Pancreas (tissue), 10 donors: ENCODE data around the gene BRSK1. TPM values are rescaled to one million over a fixed set of nuclear protein-coding genes. Genes with fewer than 3 reads are reported as not detected.

Source experiments
- ATAC-seq, 4 donors: fragments of 200-7000 bp; cut with Tn5 transposase; one replicate each; pipeline versions ENCODE4 v1.8.0 to v1.9.1; 2020; ENCODE audit warnings: mild to moderate bottlenecking in 4 of 4, moderate library complexity in 4 of 4
- DNase-seq, 6 donors: peaks; one replicate each; pipeline ENCODE4 v3.0.0-alpha.2; 2020
- FAIRE-seq: peaks from 2 replicates; lab custom pipeline; 2012; peaks lifted over from hg19 to GRCh38; lab: Jason Lieb, UNC
- H3K27ac ChIP-seq, 4 donors: fragments of 200-600 bp; sonication (generic); 1 replicate in 3 of 4; 2 replicates in 1 of 4; pipeline versions ENCODE4 v1.5.0 to v1.8.0; 2020
- H3K27me3 ChIP-seq, 4 donors: fragments of 200-600 bp; one replicate each; pipeline ENCODE4 v1.8.0; 2021
- H3K36me3 ChIP-seq, 3 donors: fragments of 200-600 bp; sonication (generic) in 1 of 3; one replicate each; pipeline versions ENCODE4 v1.5.0 to v1.8.0; 2020 to 2021
- H3K4me1 ChIP-seq, 3 donors: fragments of 200-600 bp; one replicate each; pipeline ENCODE4 v1.8.0; 2021
- H3K4me3 ChIP-seq, 4 donors: fragments of 200-600 bp; sonication (generic) in 2 of 4; one replicate each; pipeline versions ENCODE4 v1.5.0 to v1.8.0; 2020 to 2021
- H3K9me3 ChIP-seq, 4 donors: fragments of 200-600 bp; one replicate each; pipeline ENCODE4 v1.8.0; 2021
- WGBS, 2 donors: extraction: QIAGEN DNeasy Blood & Tissue Kit; methylation state at CpG; one replicate each; pipeline ENCODE4 v1.1.7; 2013; 5-methylcytosine and 5-hydroxymethylcytosine counted together
- intact Hi-C, 3 donors: fragments of 100-400 bp; cut with DNase I; formaldehyde crosslinking; loops; one replicate each; pipeline versions ENCODE4 v1.11.1 to v1.14.2; 2022
- polyA plus RNA-seq, 2 donors: library from polyadenylated mRNA; stranded (reverse); fragments of 200-250 nt; gene quantifications; one replicate each; pipeline ENCODE4 v1.2.3, GENCODE V29; 2013
- total RNA-seq, 6 donors: library from RNA; stranded (reverse); fragmentation: NEBNext Ultra II Directional in 4 of 6; extraction: Animal tissue kit (Norgen Biotek cat#: 25700) in 4 of 6; gene quantifications; one replicate each; pipeline versions ENCODE4 v1.2.1 to v1.2.4, GENCODE V29; 2021 to 2023
- TF ChIP-seq, protein P1 (sequence below), 4 donors: fragments of 200-600 bp; sonication (generic) in 3 of 4; IDR thresholded peaks; one replicate each; pipeline versions ENCODE4 v1.5.0 to v1.8.0; 2021; ENCODE audit warnings: antibody characterized with exemption in 4 of 4
- donor health status: healthy with polysubstance abuse.
- donor health status: DM: no; HTN: no; CAD: no; lungs with moderate emphysema.
- donor health status: DM: no; HTN: no; CAD: no.
- donor health status: control.
- donor health status: control.
- donor health status: Bipolar disorder and iron deficiency.
- donor health status: DM: yes; HTN: yes; CAD: no.
- donor health status: DM: no; HTN: no; CAD: no.
- donor health status: DM: no; HTN: no; CAD: no.
- donor health status: DM: yes; HTN: yes; CAD: no.

BRSK1 gene
- total and polyA plus RNA-seq, 8 donors, result 0.46 to 9.2 (median 2.0) TPM

DNA sequence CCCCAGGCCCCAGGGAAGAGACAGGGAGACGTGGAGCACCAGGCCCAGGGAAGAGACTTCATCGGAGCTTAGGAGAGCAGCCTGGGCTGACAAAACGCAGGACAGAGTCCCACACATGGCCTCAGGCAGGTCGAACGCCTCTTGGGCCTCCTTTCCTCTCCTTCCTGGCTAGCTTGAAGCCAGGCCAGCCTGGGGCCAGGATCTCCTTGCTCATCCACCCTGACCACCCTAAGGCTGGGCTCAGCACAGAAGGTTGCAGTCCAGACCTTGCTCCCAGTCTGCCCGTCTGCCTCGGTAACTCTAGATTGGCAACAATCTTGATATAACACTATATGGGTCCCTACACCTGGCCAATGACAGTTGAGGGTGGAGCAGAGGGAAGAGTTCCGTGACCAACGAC is 35.1 kb upstream of the BRSK1 start:
- TF ChIP-seq, protein P1, sequence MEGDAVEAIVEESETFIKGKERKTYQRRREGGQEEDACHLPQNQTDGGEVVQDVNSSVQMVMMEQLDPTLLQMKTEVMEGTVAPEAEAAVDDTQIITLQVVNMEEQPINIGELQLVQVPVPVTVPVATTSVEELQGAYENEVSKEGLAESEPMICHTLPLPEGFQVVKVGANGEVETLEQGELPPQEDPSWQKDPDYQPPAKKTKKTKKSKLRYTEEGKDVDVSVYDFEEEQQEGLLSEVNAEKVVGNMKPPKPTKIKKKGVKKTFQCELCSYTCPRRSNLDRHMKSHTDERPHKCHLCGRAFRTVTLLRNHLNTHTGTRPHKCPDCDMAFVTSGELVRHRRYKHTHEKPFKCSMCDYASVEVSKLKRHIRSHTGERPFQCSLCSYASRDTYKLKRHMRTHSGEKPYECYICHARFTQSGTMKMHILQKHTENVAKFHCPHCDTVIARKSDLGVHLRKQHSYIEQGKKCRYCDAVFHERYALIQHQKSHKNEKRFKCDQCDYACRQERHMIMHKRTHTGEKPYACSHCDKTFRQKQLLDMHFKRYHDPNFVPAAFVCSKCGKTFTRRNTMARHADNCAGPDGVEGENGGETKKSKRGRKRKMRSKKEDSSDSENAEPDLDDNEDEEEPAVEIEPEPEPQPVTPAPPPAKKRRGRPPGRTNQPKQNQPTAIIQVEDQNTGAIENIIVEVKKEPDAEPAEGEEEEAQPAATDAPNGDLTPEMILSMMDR (IDR thresholded peaks at IDR 0.05), result no peak
- 79 to 91% methylated on average over 9 of the region's 9 CpGs for WGBS, 2 donors
- Histone ChIP-seq H3K9me3 (no peaks in the 10 kb centered on the region), H3K27ac (no peak overlapping the region), H3K27me3 (no peaks in the 10 kb centered on the region), H3K36me3 (peaks cover 0 to 24% (median 10%) of the 10 kb centered on the region in 3 donors), H3K4me3 (no peak overlapping the region), H3K4me1 (peaks cover 0 to 2% (median 0%) of the 10 kb centered on the region in 3 donors)
- no peak for DNase-seq
- intact Hi-C loops, result no loop called here
- FAIRE-seq, result no peak
- ATAC-seq, result no peak

DNA sequence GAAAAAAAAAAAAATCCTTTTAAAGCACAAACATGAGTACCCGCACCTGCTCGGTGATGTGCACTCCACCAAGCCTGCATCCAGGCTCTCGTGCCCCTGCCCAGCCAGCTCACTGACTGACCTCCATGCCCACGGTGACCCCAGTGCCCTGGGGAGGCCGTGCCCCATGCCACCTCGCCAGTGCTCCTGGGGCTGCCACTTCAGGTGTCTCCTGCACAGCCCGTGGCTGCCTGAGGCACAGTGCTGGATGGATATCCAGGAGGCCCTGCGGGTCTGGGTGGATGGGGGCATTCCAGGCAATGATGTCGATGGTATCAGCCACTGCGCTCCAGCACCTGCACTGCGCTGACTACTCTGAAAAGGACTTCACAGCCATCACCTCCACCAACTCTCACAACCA is 34.0 kb upstream of the BRSK1 start:
- H3K4me1 ChIP-seq, result peaks cover 0 to 5% (median 0%) of the 10 kb centered on the region in 3 donors
- FAIRE-seq (no peak), ATAC-seq (no peak), DNase-seq (no peak)
- no peaks in the 10 kb centered on the region for H3K27me3 ChIP-seq
- peaks cover 0 to 12% (median under 1%) of the 10 kb centered on the region in 3 donors for H3K36me3 ChIP-seq
- H3K27ac ChIP-seq, result no peak overlapping the region
- 92 to 93% methylated on average over 11 of the region's 11 CpGs for WGBS, 2 donors
- H3K9me3 ChIP-seq, result no peaks in the 10 kb centered on the region
- intact Hi-C loops, result no loop called here
- TF ChIP-seq, protein P1 (IDR thresholded peaks at IDR 0.05), result no peak
- no peak overlapping the region for H3K4me3 ChIP-seq

DNA sequence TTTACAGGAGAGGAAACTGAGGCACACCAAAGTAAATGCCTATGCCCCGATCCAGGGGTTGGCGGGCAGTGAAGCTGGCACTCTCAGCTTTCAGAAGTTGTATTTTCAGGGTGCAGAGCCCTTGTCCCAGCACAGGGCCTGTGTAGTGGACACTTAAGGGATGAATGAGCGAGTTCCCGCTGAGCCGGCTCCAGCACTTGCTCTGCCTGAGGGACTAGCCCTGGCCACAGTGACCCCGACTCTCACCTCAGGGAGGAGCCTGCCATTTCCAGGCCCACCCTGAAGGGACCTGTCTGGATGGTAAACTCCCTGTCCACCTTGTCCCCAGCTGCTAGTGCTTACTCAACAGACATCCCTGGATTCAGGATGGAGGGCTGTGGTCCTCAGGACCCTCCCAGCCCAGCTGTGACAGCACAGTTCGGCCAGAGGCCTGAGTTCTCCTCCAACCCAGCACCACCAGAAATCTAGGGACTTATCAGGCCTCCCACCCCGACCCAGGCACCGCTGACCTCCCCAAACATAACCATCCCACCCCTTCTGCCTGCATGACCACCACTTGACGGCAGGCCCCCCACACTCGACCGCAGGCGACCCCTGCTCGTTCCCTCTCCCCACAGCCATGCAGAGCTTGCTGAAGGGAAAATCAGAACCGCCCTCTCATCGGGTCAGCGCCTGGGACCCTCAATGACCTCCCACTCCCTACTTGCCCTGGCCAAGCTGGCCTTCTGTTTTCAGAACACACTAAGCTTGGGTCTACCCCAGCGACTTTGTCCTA is 33.3 kb upstream of the BRSK1 start:
- WGBS, 2 donors, result 89 to 91% methylated on average over 18 of the region's 18 CpGs
- no peak overlapping the region for H3K4me3 ChIP-seq
- intact Hi-C loops, result no loop called here
- H3K9me3 ChIP-seq, result no peaks in the 10 kb centered on the region
- no peaks in the 10 kb centered on the region for H3K27me3 ChIP-seq
- FAIRE-seq (no peak), ATAC-seq (no peak), DNase-seq (no peak)
- H3K27ac ChIP-seq, result no peak overlapping the region
- H3K4me1 ChIP-seq, result peaks cover 0 to 6% (median 0%) of the 10 kb centered on the region in 3 donors
- H3K36me3 ChIP-seq, result peaks cover 0 to 6% (median 0%) of the 10 kb centered on the region in 3 donors
- TF ChIP-seq, protein P1 (IDR thresholded peaks at IDR 0.05), result no peak

DNA sequence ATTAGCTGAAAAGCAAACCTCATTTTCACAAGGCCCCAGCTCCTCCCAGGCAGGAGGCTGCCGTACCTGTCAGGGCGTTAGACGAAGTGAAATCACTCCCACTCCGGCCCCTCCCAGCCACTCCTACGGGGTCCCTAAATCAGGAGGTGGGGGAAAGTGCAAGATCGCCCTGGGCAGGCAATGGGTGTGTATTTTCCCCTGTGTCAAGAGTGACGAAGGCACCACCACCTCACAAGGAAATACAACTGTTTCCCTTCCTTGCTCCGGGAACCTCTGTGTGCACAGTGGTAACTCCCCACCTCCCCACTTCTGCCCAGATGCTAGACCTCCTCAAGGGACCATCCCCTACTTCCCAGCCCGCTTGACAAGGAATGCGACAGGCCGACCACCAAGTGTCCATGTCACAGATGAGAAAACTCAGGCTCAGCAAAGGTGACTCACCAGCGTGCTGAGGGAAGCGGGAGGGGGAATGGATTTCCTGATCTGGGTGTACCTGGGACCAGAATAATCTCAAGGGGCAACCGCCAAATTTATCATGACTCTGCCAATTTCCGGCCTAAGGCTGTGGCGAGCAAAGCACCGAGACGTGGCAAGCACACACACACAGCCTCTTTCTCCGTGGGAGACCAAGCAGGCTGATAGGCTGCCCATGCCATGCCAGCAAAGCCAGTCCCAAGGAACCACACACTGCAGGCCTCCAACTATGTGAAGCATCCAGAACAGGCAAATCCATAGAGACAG is 32.3 kb upstream of the BRSK1 start:
- WGBS, 2 donors, result 74 to 81% methylated on average over 19 of the region's 19 CpGs

More for the DNA sequence above, 32.3 kb upstream of the BRSK1 start:
- Histone ChIP-seq H3K4me3 (no peak overlapping the region), H3K36me3 (no peaks in the 10 kb centered on the region), H3K9me3 (no peaks in the 10 kb centered on the region), H3K27me3 (no peaks in the 10 kb centered on the region), H3K27ac (no peak overlapping the region), H3K4me1 (peaks cover 0 to 17% (median 1%) of the 10 kb centered on the region in 3 donors)
- DNase-seq (no peak), FAIRE-seq (no peak), ATAC-seq (peak in 2 of 4 donors; percentile 4 to 19)
- intact Hi-C loops, result no loop called here
- TF ChIP-seq, protein P1 (IDR thresholded peaks at IDR 0.05), result no peak
